HG02759 (cell line): Measurements from ENCODE around the gene FXYD6.

Source experiments
- ATAC-seq: cut with Tn5 transposase; IDR thresholded peaks from one replicate; pipeline ENCODE4 v1.9.1; 2021; ENCODE audit warnings: mild to moderate bottlenecking, moderate library complexity; ENCODE audit not compliant: unreplicated experiment

FXYD6 gene

GRCh38 chr11:117851106-117851505 lies 25.4 kb downstream of the FXYD6 start:
- no peak for ATAC-seq

- ATAC-seq, result no peak
These were observed 26.6 kb downstream of the FXYD6 start for GRCh38 chr11:117849781-117850414.

- no peak for ATAC-seq
These were observed 32.6 kb downstream of the FXYD6 start for GRCh38 chr11:117843666-117844484.

- ATAC-seq, result no peak
These were observed 34.1 kb downstream of the FXYD6 start for GRCh38 chr11:117842131-117842941.

GRCh38 chr11:117841551-117842031 lies 34.9 kb downstream of the FXYD6 start:
- no peak for ATAC-seq

GRCh38 chr11:117840881-117841550 lies 35.4 kb downstream of the FXYD6 start:
- no peak for ATAC-seq

- ATAC-seq, result no peak
These were observed 36.3 kb downstream of the FXYD6 start for GRCh38 chr11:117839936-117840813.

GRCh38 chr11:117839380-117839881 lies 37.0 kb downstream of the FXYD6 start:
- no peak for ATAC-seq

GRCh38 chr11:117838901-117839300 lies 37.6 kb downstream of the FXYD6 start:
- ATAC-seq, result no peak

GRCh38 chr11:117837791-117838190 lies 38.7 kb downstream of the FXYD6 start:
- no peak for ATAC-seq

- ATAC-seq, result no peak
These were observed 39.2 kb downstream of the FXYD6 start for GRCh38 chr11:117837070-117837776.

- no peak for ATAC-seq
These were observed 40.1 kb downstream of the FXYD6 start for GRCh38 chr11:117836077-117836960.

- no peak for ATAC-seq
These were observed 40.9 kb downstream of the FXYD6 start for GRCh38 chr11:117835576-117835975.

- ATAC-seq, result no peak
These were observed 41.5 kb downstream of the FXYD6 start for GRCh38 chr11:117834838-117835443.

GRCh38 chr11:117834068-117834810 lies 42.2 kb downstream of the FXYD6 start:
- no peak for ATAC-seq

- no peak for ATAC-seq
These were observed 43.0 kb downstream of the FXYD6 start for GRCh38 chr11:117833401-117833891.

- no peak for ATAC-seq
These were observed 43.9 kb downstream of the FXYD6 start for GRCh38 chr11:117832511-117832910.
